Uterus (tissue), 4 donors: ENCODE data around the gene EPHA7. TPM values are rescaled to one million over a fixed set of nuclear protein-coding genes. Genes with fewer than 3 reads are reported as not detected.

Experiments used
- DNase-seq, 2 donors: peaks; one replicate each; pipeline ENCODE4 v3.0.0-alpha.2; 2019 to 2020
- H3K27ac ChIP-seq, 2 donors: fragments of 200-600 bp; sonication (generic); 1 replicate in 1 of 2; 2 replicates in 1 of 2; pipeline ENCODE4 v1.5.1; 2016 to 2018
- H3K27me3 ChIP-seq, 2 donors: fragments of 200-600 bp; sonication (generic); one replicate each; pipeline ENCODE4 v1.5.1; 2018 to 2019; ENCODE audit warnings: control low read depth in 1 of 2
- H3K36me3 ChIP-seq, 2 donors: fragments of 200-600 bp; sonication (generic); one replicate each; pipeline ENCODE4 v1.5.1; 2019; ENCODE audit warnings: control low read depth in 1 of 2
- H3K4me1 ChIP-seq, 2 donors: fragments of 200-600 bp; sonication (generic); one replicate each; pipeline ENCODE4 v1.5.1; 2018 to 2019; ENCODE audit warnings: control low read depth in 1 of 2
- H3K4me3 ChIP-seq, 2 donors: fragments of 200-600 bp; sonication (generic); 1 replicate in 1 of 2; 2 replicates in 1 of 2; pipeline ENCODE4 v1.5.1; 2018 to 2019; ENCODE audit warnings: mild to moderate bottlenecking in 1 of 2
- H3K9me3 ChIP-seq, 2 donors: fragments of 200-600 bp; sonication (generic); one replicate each; pipeline ENCODE4 v1.5.1; 2019; ENCODE audit warnings: control low read depth in 1 of 2
- CTCF ChIP-seq, 4 experiments: fragments of 200-600 bp in 2 of 4; fragments of 450-650 bp in 2 of 4; sonication (generic) in 2 of 4; IDR thresholded peaks; one replicate each; pipeline ENCODE4 v1.5.1; 2016 to 2019; ENCODE audit warnings: antibody characterized with exemption in 4 of 4, mild to moderate bottlenecking in 2 of 4, moderate library complexity in 1 of 4
- POLR2A ChIP-seq, 2 donors: fragments of 450-650 bp; IDR thresholded peaks; one replicate each; pipeline ENCODE4 v1.6.1; 2016; ENCODE audit warnings: antibody characterized with exemption in 2 of 2, mild to moderate bottlenecking in 1 of 2, moderate library complexity in 1 of 2
- intact Hi-C: fragments of 100-400 bp; cut with DNase I; formaldehyde crosslinking; loops from one replicate; pipeline ENCODE4 v1.15.1; 2023; ENCODE audit warnings: low total_unique reads
- total RNA-seq, 4 donors: library from RNA; depleted of rRNA in 3 of 4; stranded (reverse); fragments of >200 nt in 3 of 4; gene quantifications; one replicate each; pipeline versions ENCODE4 v1.1.0 to v1.2.4, GENCODE V29; 2014 to 2023
- donor health status: DM: yes; HTN: yes; CAD: no.

Gene EPHA7
- total RNA-seq, 4 donors from 2014 or later = 0.77 to 46.8 (median 2.1) TPM

DNA sequence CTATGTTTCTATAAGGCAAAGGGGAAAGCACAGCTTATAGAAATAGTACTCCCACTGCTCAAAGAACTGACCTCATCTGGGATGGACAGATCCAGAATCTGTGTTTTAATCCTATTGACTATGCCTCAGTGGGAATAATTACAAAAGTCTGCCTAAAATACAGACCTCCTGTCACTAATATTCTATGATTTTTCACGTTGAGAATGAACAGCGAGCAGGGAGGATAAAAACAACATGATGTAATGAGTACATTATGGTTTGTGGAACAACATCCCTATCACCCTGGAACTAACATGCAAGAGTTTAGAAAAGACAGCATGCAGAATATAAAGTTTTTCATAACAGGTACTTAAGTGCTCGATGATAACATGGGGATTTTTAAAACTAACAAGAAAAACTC is 53.9 kb downstream of the EPHA7 start:
- TF ChIP-seq POLR2A (IDR thresholded peaks at IDR 0.05) = no peak
- TF ChIP-seq CTCF (IDR thresholded peaks at IDR 0.05) = no peak
- Histone ChIP-seq H3K36me3 (no peaks in the 10 kb centered on the region), H3K27ac (no peak overlapping the region), H3K9me3 (no peaks in the 10 kb centered on the region), H3K4me3 (no peak overlapping the region), H3K4me1 (no peaks in the 10 kb centered on the region), H3K27me3 (no peaks in the 10 kb centered on the region)
- intact Hi-C loops = no loop called here
- DNase-seq = no peak

GRCh38 chr6:93358435-93358834 is 60.9 kb downstream of the EPHA7 start:
- Histone ChIP-seq H3K4me3 (no peak overlapping the region), H3K4me1 (no peaks in the 10 kb centered on the region), H3K27me3 (no peaks in the 10 kb centered on the region), H3K9me3 (no peaks in the 10 kb centered on the region), H3K27ac (no peak overlapping the region), H3K36me3 (no peaks in the 10 kb centered on the region)
- intact Hi-C loops = no loop called here
- TF ChIP-seq CTCF (IDR thresholded peaks at IDR 0.05) = no peak
- no peak for TF ChIP-seq POLR2A (IDR thresholded peaks at IDR 0.05)
- DNase-seq = no peak

GRCh38 chr6:93352604-93353003 is 66.8 kb downstream of the EPHA7 start:
- Histone ChIP-seq H3K9me3 (no peaks in the 10 kb centered on the region), H3K36me3 (no peaks in the 10 kb centered on the region), H3K4me1 (no peaks in the 10 kb centered on the region), H3K4me3 (no peak overlapping the region), H3K27ac (no peak overlapping the region), H3K27me3 (no peaks in the 10 kb centered on the region)
- intact Hi-C loops = no loop called here
- no peak for DNase-seq
- TF ChIP-seq POLR2A (IDR thresholded peaks at IDR 0.05) = no peak
- TF ChIP-seq CTCF (IDR thresholded peaks at IDR 0.05) = no peak

- no peaks in the 10 kb centered on the region for H3K9me3 ChIP-seq
- H3K27ac ChIP-seq = no peak overlapping the region
- no peaks in the 10 kb centered on the region for H3K36me3 ChIP-seq
- intact Hi-C loops = no loop called here
- H3K4me3 ChIP-seq = no peak overlapping the region
- no peaks in the 10 kb centered on the region for H3K27me3 ChIP-seq
- no peaks in the 10 kb centered on the region for H3K4me1 ChIP-seq
- no peak for TF ChIP-seq CTCF (IDR thresholded peaks at IDR 0.05)
- no peak for TF ChIP-seq POLR2A (IDR thresholded peaks at IDR 0.05)
- no peak for DNase-seq
Observed at GRCh38 chr6:93351222-93351621, 68.1 kb downstream of the EPHA7 start.

DNA sequence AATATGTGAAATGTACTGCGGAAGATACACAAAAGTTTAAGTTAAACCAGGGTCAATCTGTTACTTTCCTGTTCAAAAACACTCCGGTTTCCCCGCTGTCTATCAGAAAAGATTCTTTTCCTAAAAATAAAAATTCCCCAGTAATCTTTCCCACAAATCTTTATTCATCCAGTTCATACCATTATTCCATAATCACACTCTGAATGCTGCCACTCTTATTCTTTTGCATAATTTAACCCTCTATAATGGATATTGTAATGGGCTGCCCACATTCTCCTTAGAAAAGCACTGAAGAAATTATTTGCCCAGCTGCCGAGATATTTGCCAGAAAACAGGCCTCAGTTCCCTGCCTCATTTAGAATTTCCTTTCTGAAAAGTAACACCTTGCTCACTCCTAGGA is 68.6 kb downstream of the EPHA7 start:
- intact Hi-C loops = no loop called here
- Histone ChIP-seq H3K36me3 (no peaks in the 10 kb centered on the region), H3K27me3 (no peaks in the 10 kb centered on the region), H3K4me1 (no peaks in the 10 kb centered on the region), H3K9me3 (no peaks in the 10 kb centered on the region), H3K4me3 (no peak overlapping the region), H3K27ac (no peak overlapping the region)
- DNase-seq = no peak
- TF ChIP-seq CTCF (IDR thresholded peaks at IDR 0.05) (no peak), POLR2A (IDR thresholded peaks at IDR 0.05) (no peak)
